Endothelial cell of umbilical vein (primary cell): ENCODE measurements around the gene EHD2. TPM values are rescaled to one million over a fixed set of nuclear protein-coding genes. Genes with fewer than 3 reads are reported as not detected.

Experiments
- BruUV-seq: library from RNA; stranded (reverse); fragments of 400-500 nt; replicated peaks from 2 replicates; lab custom pipeline; 2021; lab: Mats Ljungman, UMichigan
- CTCF ChIA-PET: fragments of 300-600, 350-600 bp; sonication (Branson Sonifier 250); formaldehyde crosslinking; loops from one replicate; lab custom pipeline; 2021; ENCODE audit warnings: antibody characterized with exemption, inconsistent platforms; lab: Charles Lee
- POLR2A ChIA-PET: fragments of 300-600, 350-600 bp; sonication (Branson Sonifier 250); formaldehyde crosslinking; loops from one replicate; lab custom pipeline; 2021; ENCODE audit warnings: antibody characterized with exemption, inconsistent platforms; lab: Charles Lee
- DNase-seq: peaks from one replicate; pipeline ENCODE4 v3.0.0-alpha.2; 2011; ENCODE audit warnings: low read depth, low spot score
- FAIRE-seq: peaks from 2 replicates; lab custom pipeline; 2011; peaks lifted over from hg19 to GRCh38; lab: Jason Lieb, UNC
- H2AFZ ChIP-seq: 2 replicates; pipeline ENCODE4 v1.6.0; 2012; ENCODE audit warnings: low read depth, low read length, control low read depth, inconsistent platforms
- H3K27ac ChIP-seq: 2 replicates; pipeline ENCODE4 v1.5.1; 2011; ENCODE audit warnings: low read depth, mild to moderate bottlenecking, control low read depth, low read length, moderate library complexity; ENCODE audit not compliant: insufficient read depth
- H3K27me3 ChIP-seq, 2 experiments: 2 replicates each; pipeline versions ENCODE4 v1.6.0 to v1.6.1; 2011; ENCODE audit warnings: low read length in 2 of 2, mixed read lengths in 1 of 2; ENCODE audit not compliant: control insufficient read depth in 2 of 2, insufficient read depth in 2 of 2
- H3K36me3 ChIP-seq, 2 experiments: 2 replicates in 1 of 2; 3 replicates in 1 of 2; pipeline ENCODE4 v1.5.1; 2011; ENCODE audit warnings: low read length in 2 of 2, mild to moderate bottlenecking in 1 of 2, moderate library complexity in 1 of 2; ENCODE audit not compliant: control insufficient read depth in 2 of 2, insufficient read depth in 2 of 2; ENCODE audit errors: extremely low read depth in 1 of 2
- H3K4me1 ChIP-seq: 3 replicates; pipeline ENCODE4 v1.5.1; 2011; ENCODE audit warnings: mild to moderate bottlenecking, low read length; ENCODE audit not compliant: control insufficient read depth, insufficient read depth; ENCODE audit errors: extremely low read depth
- H3K4me2 ChIP-seq: 2 replicates; pipeline ENCODE4 v1.6.1; 2011; ENCODE audit warnings: low read length, control low read depth, mixed read lengths; ENCODE audit not compliant: insufficient read depth
- H3K4me3 ChIP-seq, 3 experiments: fragments of 200-600 bp in 1 of 3; sonication (generic), shearing (Covaris generic) in 1 of 3; replicated peaks in 1 of 3; 2 replicates each; pipeline ENCODE4 v1.5.1; 2011 to 2016; ENCODE audit warnings: control low read depth in 3 of 3, low read length in 3 of 3, mild to moderate bottlenecking in 2 of 3, inconsistent platforms in 1 of 3, low read depth in 1 of 3, moderate library complexity in 1 of 3; ENCODE audit not compliant: insufficient read depth in 1 of 3
- H3K79me2 ChIP-seq: 2 replicates; pipeline ENCODE4 v1.6.0; 2012; ENCODE audit warnings: low read length, inconsistent platforms; ENCODE audit not compliant: control insufficient read depth, insufficient read depth
- H3K9ac ChIP-seq: replicated peaks from 2 replicates; pipeline ENCODE3; 2011; ENCODE audit warnings: low read length, control low read depth; ENCODE audit not compliant: insufficient read depth; ENCODE audit errors: extremely low read depth
- H3K9me1 ChIP-seq: replicated peaks from 3 replicates; pipeline ENCODE4 v1.6.0; 2011; ENCODE audit warnings: mild to moderate bottlenecking, low read length; ENCODE audit not compliant: control insufficient read depth, insufficient read depth; ENCODE audit errors: extremely low read depth
- H3K9me3 ChIP-seq: replicated peaks from 2 replicates; pipeline ENCODE4 v1.5.1; 2012; ENCODE audit warnings: low read length, inconsistent platforms; ENCODE audit not compliant: control insufficient read depth, insufficient read depth
- H4K20me1 ChIP-seq: replicated peaks from 2 replicates; pipeline ENCODE3; 2011; ENCODE audit warnings: mild to moderate bottlenecking, low read length; ENCODE audit not compliant: control insufficient read depth, insufficient read depth; ENCODE audit errors: extremely low read depth
- EZH2 ChIP-seq: IDR thresholded peaks from 2 replicates; pipeline ENCODE4 v1.6.1; 2012; ENCODE audit warnings: borderline replicate concordance, low read depth, mild to moderate bottlenecking, moderate library complexity, low read length, inconsistent platforms; ENCODE audit not compliant: severe bottlenecking
- FOS ChIP-seq: IDR thresholded peaks from 2 replicates; pipeline ENCODE4 v1.6.1; 2011; ENCODE audit warnings: mild to moderate bottlenecking, low read length, moderate library complexity, borderline replicate concordance; ENCODE audit not compliant: insufficient read depth
- GATA2 ChIP-seq: IDR thresholded peaks from 2 replicates; pipeline ENCODE4 v1.7.0; 2011; ENCODE audit warnings: low read depth, mild to moderate bottlenecking, moderate library complexity, mixed read lengths, low read length; ENCODE audit not compliant: insufficient read length, insufficient read depth
- JUN ChIP-seq: IDR thresholded peaks from 2 replicates; pipeline ENCODE4 v1.6.1; 2011; ENCODE audit warnings: borderline replicate concordance, low read depth; ENCODE audit not compliant: insufficient read length, insufficient read depth
- MYC ChIP-seq: IDR thresholded peaks from one replicate; pipeline ENCODE4 v1.6.1; 2011; ENCODE audit warnings: mild to moderate bottlenecking, low read depth, low read length
- POLR2A ChIP-seq: IDR thresholded peaks from 2 replicates; pipeline ENCODE4 v1.6.1; 2012; ENCODE audit warnings: low read depth, mild to moderate bottlenecking, control low read depth, low read length
- POLR2AphosphoS5 ChIP-seq: IDR thresholded peaks from 2 replicates; pipeline ENCODE4 v1.6.1; 2012; ENCODE audit warnings: low read depth, mild to moderate bottlenecking, control low read depth, low read length, moderate library complexity; ENCODE audit not compliant: insufficient read depth
- dilution Hi-C: fragments of 300-500 bp; cut with MboI; formaldehyde crosslinking; loops from one replicate; pipeline ENCODE4 v1.15.0; 2019; ENCODE audit warnings: low sequenced_read_pairs; ENCODE audit not compliant: extremely low pct_ligation_motif_present
- intact Hi-C: fragments of 100-400 bp; cut with micrococcal nuclease; formaldehyde crosslinking; loops from one replicate; pipeline ENCODE4 v1.10.0; 2022
- polyA plus RNA-seq, 4 experiments: library from polyadenylated mRNA; depleted of rRNA in 3 of 4; stranded (reverse) in 3 of 4; unstranded in 1 of 4; fragments of >200 nt; gene quantifications; 2 replicates each; pipeline versions ENCODE4 v1.2.1 to v1.2.3, GENCODE V29; 2011 to 2012; ENCODE audit warnings: missing spikeins in 1 of 4
- total RNA-seq: library from RNA; stranded (reverse); gene quantifications from 2 replicates; pipeline ENCODE4 v1.2.3, GENCODE V29; 2021
- TF ChIP-seq, protein P1 (sequence below): IDR thresholded peaks from 2 replicates; pipeline ENCODE4 v1.6.1; 2011; ENCODE audit not compliant: insufficient read depth, insufficient read length
- TF ChIP-seq, protein P2 (sequence below), 2 donors: IDR thresholded peaks; 1 replicate in 1 of 2; 2 replicates in 1 of 2; pipeline ENCODE4 v1.5.1; 2011; ENCODE audit warnings: low read length in 2 of 2, mild to moderate bottlenecking in 2 of 2, moderate library complexity in 2 of 2, control low read depth in 1 of 2, inconsistent platforms in 1 of 2, low read depth in 1 of 2; ENCODE audit not compliant: insufficient read depth in 1 of 2; ENCODE audit errors: extremely low read depth in 1 of 2

EHD2 gene
- total and polyA plus RNA-seq, 2 donors (not counting 3 experiments of a cell fraction or from before 2014, with no cell fraction given): 110 to 220 TPM

DNA sequence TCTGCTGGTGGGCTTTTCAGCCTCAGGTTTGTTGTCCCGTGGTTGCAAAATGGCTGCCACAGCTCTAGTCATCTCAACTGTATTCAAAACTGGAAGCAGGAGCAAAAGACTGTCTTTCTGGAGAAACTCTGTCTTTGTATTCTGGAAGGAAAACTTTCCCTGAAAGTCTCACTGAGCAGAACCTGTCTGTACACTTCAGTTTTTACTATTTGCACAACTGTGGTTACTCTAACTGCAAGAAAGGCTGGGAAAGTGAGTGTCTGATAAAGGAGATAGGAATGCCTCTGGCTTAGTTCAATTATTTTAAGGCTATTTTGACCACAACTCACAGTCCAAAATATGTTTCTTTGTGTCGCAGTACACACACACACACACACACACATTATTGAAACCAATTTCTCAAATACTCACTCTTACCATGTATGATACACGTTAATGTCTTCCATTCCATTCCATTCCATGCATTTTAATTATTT is 49.7 kb upstream of the EHD2 start:
- intact Hi-C loops (no loop called here), dilution Hi-C loops (no loop called here)
- Histone ChIP-seq H3K4me2 (no peak overlapping the region), H3K4me3 (no peak overlapping the region), H3K4me1 (peaks cover 2% of the 10 kb centered on the region), H3K27ac (no peak overlapping the region), H3K36me3 (no peaks in the 10 kb centered on the region), H3K27me3 (no peaks in the 10 kb centered on the region), H3K9ac (no peak overlapping the region), H2AFZ (no peak overlapping the region), H3K9me3 (no peaks in the 10 kb centered on the region), H4K20me1 (no peaks in the 10 kb centered on the region), H3K79me2 (peaks cover 38% of the 10 kb centered on the region), H3K9me1 (no peaks in the 10 kb centered on the region)
- ChIA-PET POLR2A (no interaction called here), CTCF (no interaction called here)
- BruUV-seq: no TSS peak
- DNase-seq (no peak), FAIRE-seq (no peak)
- TF ChIP-seq, protein P1, sequence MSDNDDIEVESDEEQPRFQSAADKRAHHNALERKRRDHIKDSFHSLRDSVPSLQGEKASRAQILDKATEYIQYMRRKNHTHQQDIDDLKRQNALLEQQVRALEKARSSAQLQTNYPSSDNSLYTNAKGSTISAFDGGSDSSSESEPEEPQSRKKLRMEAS: no peak

GRCh38 chr19:47663911-47664771 is 49.1 kb upstream of the EHD2 start:
- DNase-seq (no peak), FAIRE-seq (no peak)
- Histone ChIP-seq H3K36me3 (no peaks in the 10 kb centered on the region), H3K79me2 (peaks cover 39% of the 10 kb centered on the region), H3K9ac (no peak overlapping the region), H3K27ac (no peak overlapping the region), H3K27me3 (no peaks in the 10 kb centered on the region), H3K9me1 (no peaks in the 10 kb centered on the region), H3K4me3 (no peak overlapping the region), H3K4me1 (no peaks in the 10 kb centered on the region), H2AFZ (no peak overlapping the region), H3K9me3 (no peaks in the 10 kb centered on the region), H3K4me2 (no peak overlapping the region), H4K20me1 (no peaks in the 10 kb centered on the region)
- dilution Hi-C loops (no loop called here), intact Hi-C loops (no loop called here)
- no TSS peak for BruUV-seq
- ChIA-PET CTCF (no interaction called here), POLR2A (no interaction called here)
- TF ChIP-seq POLR2AphosphoS5: no peak
- no peak for TF ChIP-seq MYC
- TF ChIP-seq EZH2: no peak
- TF ChIP-seq, protein P2, sequence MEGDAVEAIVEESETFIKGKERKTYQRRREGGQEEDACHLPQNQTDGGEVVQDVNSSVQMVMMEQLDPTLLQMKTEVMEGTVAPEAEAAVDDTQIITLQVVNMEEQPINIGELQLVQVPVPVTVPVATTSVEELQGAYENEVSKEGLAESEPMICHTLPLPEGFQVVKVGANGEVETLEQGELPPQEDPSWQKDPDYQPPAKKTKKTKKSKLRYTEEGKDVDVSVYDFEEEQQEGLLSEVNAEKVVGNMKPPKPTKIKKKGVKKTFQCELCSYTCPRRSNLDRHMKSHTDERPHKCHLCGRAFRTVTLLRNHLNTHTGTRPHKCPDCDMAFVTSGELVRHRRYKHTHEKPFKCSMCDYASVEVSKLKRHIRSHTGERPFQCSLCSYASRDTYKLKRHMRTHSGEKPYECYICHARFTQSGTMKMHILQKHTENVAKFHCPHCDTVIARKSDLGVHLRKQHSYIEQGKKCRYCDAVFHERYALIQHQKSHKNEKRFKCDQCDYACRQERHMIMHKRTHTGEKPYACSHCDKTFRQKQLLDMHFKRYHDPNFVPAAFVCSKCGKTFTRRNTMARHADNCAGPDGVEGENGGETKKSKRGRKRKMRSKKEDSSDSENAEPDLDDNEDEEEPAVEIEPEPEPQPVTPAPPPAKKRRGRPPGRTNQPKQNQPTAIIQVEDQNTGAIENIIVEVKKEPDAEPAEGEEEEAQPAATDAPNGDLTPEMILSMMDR (IDR thresholded peaks at IDR 0.05; ENCODE audit: extremely low read depth in 1 of 2, insufficient read depth in 1 of 2, low read depth in 1 of 2, low read length in 2 of 2): no peak
- no peak for TF ChIP-seq GATA2
- TF ChIP-seq JUN: no peak
- TF ChIP-seq, protein P1: no peak
- no peak for TF ChIP-seq POLR2A
- no peak for TF ChIP-seq FOS
